DMS53 treated with DMSO at 0.1 percent for 48 hours (cell line): ENCODE measurements around the gene CHMP4B.

Experiments used
- DNase-seq: peaks from one replicate; lab custom pipeline; 2025; ENCODE audit not compliant: unreplicated experiment; lab: John Stamatoyannopoulos, UW

CHMP4B gene, protein sequence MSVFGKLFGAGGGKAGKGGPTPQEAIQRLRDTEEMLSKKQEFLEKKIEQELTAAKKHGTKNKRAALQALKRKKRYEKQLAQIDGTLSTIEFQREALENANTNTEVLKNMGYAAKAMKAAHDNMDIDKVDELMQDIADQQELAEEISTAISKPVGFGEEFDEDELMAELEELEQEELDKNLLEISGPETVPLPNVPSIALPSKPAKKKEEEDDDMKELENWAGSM

DNA sequence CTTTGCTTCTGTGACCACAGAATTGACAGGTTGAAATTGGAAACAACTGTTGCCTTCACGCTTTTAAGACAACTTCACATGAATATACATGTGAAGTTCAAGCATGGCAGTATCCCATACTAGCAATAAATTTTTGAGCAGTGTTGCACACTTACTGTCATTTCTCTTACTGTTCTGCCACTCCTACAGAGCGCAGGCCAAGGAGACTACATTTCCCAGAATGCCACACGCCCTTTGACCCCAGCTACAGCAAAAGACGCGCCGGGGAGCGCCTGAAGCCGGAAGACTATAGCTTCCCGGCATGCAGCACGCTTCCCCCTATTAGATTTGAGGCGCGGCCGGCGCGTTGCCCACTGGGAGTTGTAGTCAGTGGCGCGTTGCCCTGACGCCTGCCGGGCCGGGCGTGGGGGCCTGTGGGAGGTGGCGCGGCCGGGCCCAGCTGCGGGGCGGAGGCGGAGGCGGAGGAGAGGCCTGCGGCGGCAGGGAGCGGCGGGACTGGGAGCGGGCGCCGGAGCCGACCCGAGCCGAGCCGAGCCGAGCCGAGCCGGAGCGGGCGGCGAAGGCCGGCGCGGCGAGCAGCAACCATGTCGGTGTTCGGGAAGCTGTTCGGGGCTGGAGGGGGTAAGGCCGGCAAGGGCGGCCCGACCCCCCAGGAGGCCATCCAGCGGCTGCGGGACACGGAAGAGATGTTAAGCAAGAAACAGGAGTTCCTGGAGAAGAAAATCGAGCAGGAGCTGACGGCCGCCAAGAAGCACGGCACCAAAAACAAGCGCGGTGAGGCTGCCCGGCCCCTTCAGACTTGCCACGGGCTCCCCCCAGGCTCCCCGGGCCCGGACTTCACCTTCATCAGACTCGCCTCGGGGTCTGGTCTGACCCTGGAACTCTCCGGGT, at the start of gene CHMP4B:
CHMP4B (plus strand) TSS at position 464 of the 891 bp plus-strand sequence; CDS start at position 585, 121 bp downstream.
- peak; percentile 98 for DNase-seq

DNA sequence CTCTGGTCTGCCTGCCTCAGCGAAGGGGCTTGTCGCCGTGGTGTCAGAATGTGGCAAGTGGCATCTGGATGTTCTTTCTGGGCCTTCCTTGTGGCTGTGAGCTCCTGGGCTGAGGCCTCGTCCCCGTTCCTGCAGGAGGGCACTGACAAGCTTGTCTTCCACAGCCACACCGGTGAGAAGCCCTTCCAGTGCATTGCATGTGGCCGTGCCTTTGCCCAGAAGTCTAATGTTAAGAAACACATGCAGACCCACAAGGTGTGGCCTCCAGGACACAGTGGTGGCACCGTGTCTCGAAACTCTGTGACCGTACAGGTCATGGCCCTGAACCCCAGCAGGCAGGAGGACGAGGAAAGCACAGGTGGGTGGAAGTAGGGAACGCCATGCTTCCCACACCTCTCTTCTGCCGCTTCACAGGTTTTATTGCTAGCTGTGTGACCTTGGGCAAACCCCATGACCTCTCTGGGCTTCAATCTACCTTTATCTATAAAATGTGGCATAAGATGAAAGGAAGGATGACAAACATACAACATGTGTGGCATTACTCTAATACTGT, 49.4 kb upstream of the CHMP4B start:
- DNase-seq: no peak

DNA sequence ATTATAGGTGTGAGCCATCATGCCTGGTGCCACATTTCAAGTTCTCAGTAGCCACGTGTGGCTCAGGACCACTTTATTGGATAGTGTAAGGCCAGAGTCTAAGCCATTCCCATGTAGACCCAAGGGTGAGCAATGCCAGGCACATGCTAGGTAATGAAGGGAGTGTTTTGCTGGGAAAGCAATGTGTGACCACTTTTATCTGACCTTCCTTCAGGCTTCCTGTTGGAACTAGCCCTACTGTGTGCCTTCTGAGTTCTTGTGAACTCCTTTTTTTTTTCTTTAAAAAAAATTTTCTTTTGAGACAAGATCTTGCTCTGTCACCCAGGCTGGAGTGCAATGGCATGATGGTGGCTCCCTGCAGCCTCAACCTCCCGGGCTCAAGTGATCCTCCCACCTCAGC, 46.0 kb upstream of the CHMP4B start:
- no peak for DNase-seq

DNA sequence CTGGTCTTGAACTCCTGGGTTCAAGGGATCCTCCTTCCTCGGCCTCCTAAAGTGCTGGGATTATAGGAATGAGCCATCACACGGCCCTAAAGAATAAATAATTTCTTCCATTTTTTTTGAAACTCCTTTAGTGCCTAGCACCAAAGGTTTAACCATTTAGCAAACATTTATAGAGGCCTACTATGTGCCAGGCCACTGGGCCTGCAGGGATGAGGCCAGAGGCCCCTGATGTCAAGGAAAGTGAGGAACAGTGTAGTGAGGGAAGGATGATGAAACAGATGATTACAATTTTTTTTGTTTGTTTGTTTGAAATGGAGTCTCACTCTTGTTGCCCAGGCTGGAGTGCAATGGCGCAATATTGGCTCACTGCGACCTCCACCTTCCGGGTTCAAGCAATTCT, 45.6 kb upstream of the CHMP4B start:
- no peak for DNase-seq

DNA sequence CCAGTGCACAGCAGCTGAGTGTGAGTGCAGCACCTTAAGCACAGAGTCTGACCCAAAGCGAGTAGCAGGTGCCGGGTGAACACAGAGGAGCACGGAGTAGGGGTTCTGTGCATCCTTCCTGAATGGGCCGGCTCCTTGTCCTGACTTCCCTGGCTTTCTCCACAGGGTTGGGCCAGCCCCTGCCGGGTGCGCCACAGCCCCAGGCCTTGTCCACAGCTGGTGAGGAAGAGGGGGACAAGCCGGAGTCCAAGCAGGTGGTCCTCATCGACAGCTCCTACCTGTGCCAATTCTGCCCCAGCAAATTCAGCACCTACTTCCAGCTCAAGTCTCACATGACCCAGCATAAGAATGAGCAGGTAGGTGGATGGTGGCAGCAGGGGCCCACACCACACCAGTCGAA, 44.5 kb upstream of the CHMP4B start:
- DNase-seq: no peak

DNA sequence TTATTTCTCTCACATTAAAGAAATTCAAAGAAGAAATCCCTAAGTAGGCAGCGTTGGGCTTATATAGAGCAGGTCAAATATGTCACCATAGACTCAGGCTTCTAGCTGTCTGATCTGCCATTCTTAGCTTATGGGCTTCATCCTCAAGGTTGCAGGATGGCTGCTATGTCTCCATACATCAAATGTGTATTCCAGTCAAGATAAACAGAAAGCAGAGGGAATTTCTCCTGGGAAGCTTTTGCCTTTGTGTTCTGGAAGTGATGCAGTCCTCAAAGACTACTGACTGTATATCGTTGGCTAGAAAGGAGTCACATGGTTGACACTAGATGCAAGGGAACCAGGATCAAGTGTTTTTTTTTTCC, 43.4 kb upstream of the CHMP4B start:
- no peak for DNase-seq

DNA sequence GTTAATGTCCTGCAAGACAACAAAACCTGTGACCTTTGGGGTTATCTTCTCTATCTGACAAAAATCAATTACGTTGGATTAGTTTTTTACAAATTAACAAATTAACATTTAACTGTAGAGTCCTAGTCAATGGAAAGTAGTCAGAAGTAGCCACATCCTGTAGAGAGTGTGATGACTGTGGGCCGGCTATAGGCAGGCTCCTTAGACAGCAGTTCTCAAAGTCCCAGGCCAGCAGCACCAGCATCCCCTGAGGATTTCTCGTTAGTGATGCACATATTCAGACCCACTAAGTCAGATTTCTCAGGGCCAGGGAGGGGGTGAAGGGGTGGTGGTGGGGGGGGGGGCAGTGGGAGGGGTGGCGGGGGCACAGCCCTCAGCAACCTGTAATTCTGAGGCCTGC, 42.1 kb upstream of the CHMP4B start:
- DNase-seq: no peak

DNA sequence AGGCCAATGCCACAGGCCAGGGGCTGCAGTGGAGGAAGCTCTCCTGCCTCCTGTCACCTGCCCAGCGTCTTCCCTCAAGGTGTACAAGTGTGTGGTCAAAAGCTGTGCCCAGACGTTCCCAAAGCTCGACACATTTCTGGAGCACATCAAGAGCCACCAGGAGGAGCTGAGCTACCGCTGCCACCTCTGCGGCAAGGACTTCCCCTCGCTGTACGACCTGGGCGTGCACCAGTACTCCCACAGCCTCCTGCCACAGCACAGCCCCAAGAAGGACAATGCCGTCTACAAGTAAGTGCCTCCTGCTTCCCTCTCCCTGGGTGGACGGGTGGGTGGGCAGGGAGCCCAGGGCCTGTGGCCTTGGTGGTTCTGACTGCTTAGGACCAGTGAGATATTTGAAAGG, 41.1 kb upstream of the CHMP4B start:
- no peak for DNase-seq

DNA sequence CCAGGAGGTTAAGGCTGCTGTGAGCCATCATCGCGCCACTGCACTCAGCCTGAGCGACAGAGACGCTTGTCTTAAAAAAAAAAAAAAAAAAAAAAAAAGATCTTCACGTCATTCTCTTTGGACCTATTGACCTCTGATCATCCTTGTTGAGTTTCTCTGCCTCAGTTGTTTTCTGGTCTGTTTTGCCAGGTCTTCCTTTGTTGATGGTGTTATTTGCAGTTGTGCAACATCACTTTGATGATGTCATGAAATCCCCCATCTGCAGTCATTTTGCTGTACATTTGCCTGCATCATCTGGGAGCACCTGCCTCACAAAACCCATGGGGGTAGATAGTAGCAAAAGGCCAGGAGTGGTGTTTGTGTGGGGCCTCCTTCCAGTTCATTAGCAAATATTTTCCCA, 39.2 kb upstream of the CHMP4B start:
- no peak for DNase-seq

DNA sequence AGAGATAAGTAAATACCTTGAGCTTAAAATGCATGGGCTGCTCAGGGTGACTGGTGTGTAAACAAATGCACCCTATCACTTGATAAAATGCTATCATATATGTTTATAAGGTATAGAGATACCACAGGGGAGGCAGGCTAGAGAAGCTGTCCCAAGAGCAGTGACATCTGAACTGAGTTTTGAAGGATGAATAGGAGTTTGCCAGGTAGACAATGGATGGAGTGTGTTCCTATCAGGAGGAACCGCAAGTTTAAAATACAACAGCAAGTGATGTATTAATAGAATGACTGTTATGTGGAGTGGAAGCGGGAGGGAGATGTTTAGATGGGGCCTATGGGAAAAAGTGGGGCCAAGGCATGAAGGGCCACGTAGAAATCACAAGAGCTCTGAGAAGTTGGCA, 38.7 kb upstream of the CHMP4B start:
- no peak for DNase-seq

DNA sequence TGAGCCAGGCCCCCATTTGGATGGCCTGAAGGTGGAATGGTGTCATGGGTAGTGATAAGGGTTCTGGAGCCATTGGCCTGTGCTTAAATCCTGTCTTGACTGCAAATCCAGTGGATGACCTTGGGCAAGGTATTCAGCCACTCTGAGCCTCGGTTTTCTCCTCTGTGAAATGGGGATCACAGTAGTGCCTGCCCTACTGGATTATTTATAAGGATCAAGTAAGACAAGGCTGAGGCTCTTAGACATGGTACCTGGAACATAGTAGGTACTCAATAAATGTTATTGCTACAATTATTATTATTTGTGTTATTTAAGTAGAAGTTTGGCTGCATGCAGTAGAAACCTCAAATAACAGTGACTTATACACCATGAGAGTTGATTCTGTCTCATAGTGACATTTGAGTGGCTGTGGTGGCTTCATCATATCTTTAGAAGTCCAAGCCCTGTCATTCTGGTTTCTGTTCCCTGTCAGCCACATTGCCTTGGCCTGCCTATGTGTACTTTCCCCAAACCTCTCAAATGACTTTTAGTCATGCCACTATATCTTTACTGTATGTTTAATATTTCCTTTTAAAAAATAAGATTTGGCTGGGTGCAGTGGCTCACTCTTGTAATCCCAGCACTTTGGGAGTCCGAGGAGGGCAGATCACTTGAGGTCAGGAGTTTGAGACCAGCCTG, 37.6 kb upstream of the CHMP4B start:
- DNase-seq: no peak

DNA sequence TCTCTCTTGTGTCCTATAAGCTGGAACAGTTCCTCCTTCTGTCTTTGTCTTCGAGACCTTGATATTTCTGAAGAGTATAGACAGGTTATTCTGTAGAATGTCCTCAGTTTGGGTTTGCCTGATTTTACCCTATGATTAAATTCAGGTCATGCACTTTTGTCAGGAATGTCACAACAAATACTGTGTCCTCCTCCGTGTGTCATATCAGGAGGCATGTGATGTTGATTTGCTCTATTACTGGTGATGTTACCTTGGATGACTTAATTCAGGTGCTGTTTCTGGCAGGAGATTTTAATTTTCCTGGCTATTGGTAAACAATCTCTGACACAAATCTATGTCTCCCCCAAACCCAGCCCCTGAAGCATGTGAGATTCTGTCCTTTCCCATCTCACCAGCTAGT, 33.3 kb upstream of the CHMP4B start:
- DNase-seq: no peak

DNA sequence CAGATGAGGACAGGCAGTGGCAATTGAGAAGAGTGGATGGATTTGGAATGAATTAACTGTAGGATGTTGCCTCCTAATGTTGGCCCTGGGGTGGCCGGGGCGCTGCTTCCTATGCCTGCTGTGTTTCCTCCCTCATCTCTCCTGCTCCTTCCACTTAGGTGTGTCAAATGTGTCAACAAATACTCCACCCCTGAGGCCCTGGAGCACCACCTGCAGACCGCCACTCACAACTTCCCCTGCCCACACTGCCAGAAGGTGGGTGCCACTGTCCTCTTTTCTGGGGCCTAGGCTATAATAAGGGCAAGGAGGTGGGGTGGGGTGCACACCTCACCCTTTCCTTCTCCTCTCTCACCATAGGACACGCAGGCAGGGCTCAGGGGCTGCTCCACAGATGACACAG, 30.0 kb upstream of the CHMP4B start:
- no peak for DNase-seq

DNA sequence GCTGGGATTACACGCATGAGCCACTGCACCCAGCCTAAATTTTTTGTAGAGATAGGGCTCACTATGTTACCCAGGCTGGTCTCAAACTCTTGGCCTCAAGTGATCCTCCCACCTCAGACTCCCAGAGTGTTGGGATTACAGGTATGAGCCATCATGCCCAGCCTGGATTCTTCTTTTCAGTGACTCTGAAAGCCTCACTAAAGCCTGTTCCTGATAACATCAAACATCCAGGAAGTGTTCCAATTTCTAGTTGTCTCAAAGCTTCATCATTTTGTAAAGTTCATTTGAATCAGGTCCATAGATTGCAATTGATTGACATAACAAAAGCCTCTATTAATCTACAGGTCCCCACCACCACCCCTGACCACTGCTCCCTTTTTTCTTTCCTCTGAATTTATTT, 29.2 kb upstream of the CHMP4B start:
- DNase-seq: no peak

DNA sequence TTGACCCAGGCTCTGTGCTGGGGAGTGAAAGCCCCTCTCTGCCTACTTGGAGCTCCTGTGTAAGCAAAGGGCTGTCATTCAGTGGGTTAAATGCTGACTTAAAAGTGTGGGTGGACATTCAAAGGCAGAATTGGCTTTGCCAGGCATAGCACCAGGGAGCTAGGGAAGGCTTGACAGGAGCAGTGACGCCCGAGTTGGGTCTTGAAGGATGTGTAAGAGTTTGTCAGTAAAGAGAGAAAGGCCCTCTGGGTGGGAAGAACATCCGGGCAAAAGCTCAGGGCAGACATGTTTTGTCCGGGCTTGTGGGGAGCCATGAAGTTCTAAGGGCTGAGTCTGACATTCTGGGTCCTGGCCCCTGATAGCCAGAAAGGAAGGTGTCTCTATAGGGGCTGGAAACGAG, 27.9 kb upstream of the CHMP4B start:
- no peak for DNase-seq

DNA sequence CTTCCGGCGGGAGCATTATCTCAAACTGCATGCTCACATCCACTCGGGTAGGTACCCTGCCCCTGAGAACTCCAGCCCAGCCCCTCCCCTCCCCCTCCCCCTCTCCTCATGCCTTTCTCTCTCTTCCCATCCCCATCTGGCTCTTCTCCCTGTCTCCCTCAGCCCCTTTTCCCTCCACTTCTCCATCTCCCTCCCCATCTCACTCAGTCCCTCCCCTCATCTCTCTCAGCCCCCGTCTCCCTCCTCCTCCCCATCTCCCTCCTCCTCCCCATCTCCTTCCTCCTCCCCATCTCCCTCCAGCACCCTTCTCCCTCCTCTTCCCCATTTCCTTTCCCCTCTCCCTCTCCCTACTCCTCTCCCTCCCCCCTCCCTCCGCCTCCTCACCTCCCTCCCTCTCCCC, 27.3 kb upstream of the CHMP4B start:
- DNase-seq: no peak

DNA sequence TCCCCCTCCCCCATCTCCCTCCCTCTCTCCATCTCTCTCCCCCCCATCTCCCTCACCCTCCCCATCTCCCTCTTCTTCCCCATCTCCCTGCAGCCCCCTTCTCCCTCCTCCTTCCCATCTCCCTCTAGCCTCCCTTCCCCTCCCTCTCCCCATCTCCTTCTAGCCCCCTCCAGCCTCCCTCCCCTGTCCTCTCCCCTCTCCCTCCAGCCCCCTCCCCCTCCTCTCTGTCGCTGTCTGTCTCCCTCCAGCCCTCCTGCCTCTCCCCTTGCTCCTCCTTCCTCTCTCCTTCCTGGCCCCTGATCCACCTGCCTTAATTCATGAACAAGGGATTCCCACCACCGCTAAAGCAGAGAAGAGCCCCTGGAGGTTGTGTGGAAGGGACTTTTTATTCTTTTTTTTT, 26.9 kb upstream of the CHMP4B start:
- no peak for DNase-seq

DNA sequence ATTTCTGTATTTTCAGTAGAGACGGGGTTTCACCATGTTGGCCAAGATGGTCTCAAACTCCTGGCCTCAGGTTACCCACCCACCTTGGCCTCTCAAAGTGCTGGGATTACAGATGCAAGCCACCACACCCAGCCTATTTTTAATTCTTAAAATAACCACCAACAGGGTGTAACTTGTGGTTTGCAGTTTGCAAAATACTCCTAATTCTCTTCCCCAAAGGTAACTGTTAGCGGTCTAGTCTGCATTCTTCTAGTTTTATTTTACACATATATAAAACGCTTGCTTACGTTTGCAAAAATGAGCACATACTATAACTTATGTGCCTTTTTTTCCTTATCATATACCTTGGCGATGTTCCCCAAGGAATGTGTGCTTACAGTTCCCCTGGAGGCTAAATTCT, 25.6 kb upstream of the CHMP4B start:
- no peak for DNase-seq

DNA sequence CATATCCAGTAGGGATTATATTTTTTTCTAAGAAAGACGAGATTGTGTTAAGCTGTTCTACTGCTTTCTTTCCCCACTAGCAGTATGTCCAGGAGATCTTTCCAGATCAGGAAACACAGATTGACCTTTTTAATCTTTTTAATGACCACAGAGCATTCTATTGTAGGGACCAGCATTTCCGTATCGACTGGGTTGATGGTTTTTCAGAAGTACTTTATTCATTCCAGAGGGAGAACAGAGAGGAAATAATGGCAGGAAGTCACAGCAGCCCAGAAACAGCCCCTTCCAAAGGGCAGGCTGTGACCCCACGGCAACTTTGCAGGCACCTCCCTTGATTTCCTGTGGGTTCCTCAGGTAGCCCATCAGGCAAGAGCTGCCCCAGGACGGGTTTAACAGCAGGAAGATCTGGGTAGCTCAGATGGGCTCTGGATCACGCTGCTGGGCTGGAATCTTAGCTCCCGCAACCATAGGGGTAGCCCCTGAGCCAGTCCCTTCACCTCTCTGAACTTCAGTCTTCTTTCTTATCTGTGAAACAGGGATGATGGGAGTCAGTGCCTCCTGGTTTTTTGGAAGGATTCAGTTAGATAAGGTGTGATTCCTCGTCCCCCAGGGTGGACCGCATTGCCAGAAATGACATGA, 23.8 kb upstream of the CHMP4B start:
- no peak for DNase-seq

DNA sequence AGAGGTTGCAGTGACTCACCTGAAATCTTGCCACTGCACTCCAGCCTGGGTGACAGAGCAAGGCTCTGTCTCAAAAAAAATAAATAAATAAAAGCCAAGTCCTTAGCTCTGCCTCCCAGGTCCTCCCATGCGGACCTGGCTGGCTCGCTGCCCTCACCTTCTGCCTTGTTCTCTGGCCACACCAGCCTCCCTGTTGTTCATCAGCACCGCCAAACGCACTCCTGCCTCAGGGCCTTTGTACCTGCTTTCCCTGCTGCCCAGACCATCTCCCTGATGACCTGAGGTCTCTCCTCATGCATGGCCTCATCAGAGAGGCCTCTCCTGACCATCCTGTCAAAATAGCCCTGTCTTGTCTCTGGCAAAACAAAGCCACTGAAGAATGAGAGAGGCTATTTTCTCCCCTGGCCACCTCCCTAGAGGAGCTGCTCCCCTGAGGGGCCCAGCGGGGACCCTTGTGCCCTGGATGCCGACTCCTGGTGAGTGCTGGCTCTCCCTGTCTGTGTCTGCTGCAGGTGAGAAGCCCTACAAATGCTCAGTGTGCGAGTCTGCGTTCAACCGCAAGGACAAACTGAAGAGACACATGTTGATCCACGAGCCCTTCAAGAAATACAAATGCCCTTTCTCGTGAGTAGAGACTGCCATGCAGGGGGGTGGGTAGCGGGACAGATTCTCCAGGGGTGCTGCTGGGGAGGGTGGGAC, 22.6 kb upstream of the CHMP4B start:
- DNase-seq: no peak
